Type B pancreatic cell (in vitro differentiated cells): ENCODE results near the gene ACER3. TPM values are rescaled to one million over a fixed set of nuclear protein-coding genes. Genes with fewer than 3 reads are reported as not detected.
A peak's percentile ranks its signal among the peaks of the same experiment; 100 is the strongest.
"Not testable (repeated sequence)": the region's sequence is repeated elsewhere in the genome, so short reads cannot be mapped to it uniquely, and the experiment has no call there.

Source experiments
- DNase-seq: peaks from one replicate; pipeline ENCODE4 v3.0.0; 2021; ENCODE audit warnings: mixed read lengths; ENCODE audit not compliant: unreplicated experiment; ENCODE audit errors: extremely low spot score
- H3K27ac Mint-ChIP-seq: 2 replicates; pipeline ENCODE4 v1.8.0; 2021; ENCODE audit warnings: mild to moderate bottlenecking, mixed read lengths
- H3K27me3 Mint-ChIP-seq: 2 replicates; pipeline ENCODE4 v1.8.0; 2021; ENCODE audit warnings: mixed read lengths
- H3K36me3 Mint-ChIP-seq: 2 replicates; pipeline ENCODE4 v1.8.0; 2021; ENCODE audit warnings: mixed read lengths
- H3K4me1 Mint-ChIP-seq: one replicate; pipeline ENCODE4 v1.8.0; 2021; ENCODE audit warnings: mixed read lengths; ENCODE audit not compliant: unreplicated experiment
- H3K4me3 Mint-ChIP-seq: 2 replicates; pipeline ENCODE4 v1.8.0; 2021; ENCODE audit warnings: mild to moderate bottlenecking, mixed read lengths
- H3K9me3 Mint-ChIP-seq: 2 replicates; pipeline ENCODE4 v1.8.0; 2021; ENCODE audit warnings: mixed read lengths
- CTCF ChIP-seq: fragments of 200-600 bp; sonication (generic); conservative IDR thresholded peaks from 2 replicates; pipeline ENCODE4 v1.5.0; 2021; ENCODE audit warnings: antibody characterized with exemption, mild to moderate bottlenecking
- total RNA-seq: library from RNA; stranded (reverse); gene quantifications from 2 replicates; pipeline ENCODE4 v1.2.1, GENCODE V29; 2021; ENCODE audit warnings: low replicate concordance

ACER3 gene
- total RNA-seq, 1 donor from 2014 or later: 25.7 TPM

- Mint-ChIP-seq H3K36me3 (peaks cover 20% of the 10 kb centered on the region), H3K27ac (no peak overlapping the region), H3K4me1 (no peaks in the 10 kb centered on the region), H3K9me3 (no peaks in the 10 kb centered on the region), H3K4me3 (no peak overlapping the region), H3K27me3 (no peaks in the 10 kb centered on the region)
- TF ChIP-seq CTCF: no peak
- DNase-seq: no peak
Measured at GRCh38 chr11:77003963-77004362, 143.2 kb downstream of the ACER3 start.

GRCh38 chr11:77009533-77010160, 148.9 kb downstream of the ACER3 start:
- no peaks in the 10 kb centered on the region for H3K27me3 Mint-ChIP-seq
- H3K4me3 Mint-ChIP-seq: no peak overlapping the region
- no peak for TF ChIP-seq CTCF
- no peaks in the 10 kb centered on the region for H3K4me1 Mint-ChIP-seq
- no peak for DNase-seq
- H3K27ac Mint-ChIP-seq: no peak overlapping the region
- H3K9me3 Mint-ChIP-seq: no peaks in the 10 kb centered on the region
- peaks cover 26% of the 10 kb centered on the region for H3K36me3 Mint-ChIP-seq

- H3K36me3 Mint-ChIP-seq: peaks cover 24% of the 10 kb centered on the region
- TF ChIP-seq CTCF: no peak
Measured at GRCh38 chr11:77014669-77015068, 154.0 kb downstream of the ACER3 start.

GRCh38 chr11:77018396-77018924, 157.7 kb downstream of the ACER3 start:
- not testable (repeated sequence) for H3K27me3 Mint-ChIP-seq, H3K4me3 Mint-ChIP-seq, DNase-seq, H3K9me3 Mint-ChIP-seq, H3K27ac Mint-ChIP-seq
- peaks cover 29% of the 10 kb centered on the region for H3K4me1 Mint-ChIP-seq
- peaks cover 29% of the 10 kb centered on the region for H3K36me3 Mint-ChIP-seq

More at GRCh38 chr11:77014669-77015068, 154.0 kb downstream of the ACER3 start:
- H3K27me3 Mint-ChIP-seq: no peaks in the 10 kb centered on the region
- no peaks in the 10 kb centered on the region for H3K9me3 Mint-ChIP-seq
- H3K4me3 Mint-ChIP-seq: no peak overlapping the region
- peaks cover 17% of the 10 kb centered on the region for H3K4me1 Mint-ChIP-seq
- no peak for DNase-seq
- no peak overlapping the region for H3K27ac Mint-ChIP-seq

- TF ChIP-seq CTCF: no peak
- Mint-ChIP-seq H3K4me1 (peaks cover 29% of the 10 kb centered on the region), H3K9me3 (no peaks in the 10 kb centered on the region), H3K27me3 (no peaks in the 10 kb centered on the region), H3K4me3 (no peak overlapping the region), H3K36me3 (peaks cover 26% of the 10 kb centered on the region), H3K27ac (peak overlapping the region; percentile 52)
- no peak for DNase-seq
Measured at GRCh38 chr11:77019976-77020595, 159.4 kb downstream of the ACER3 start.

- Mint-ChIP-seq H3K27ac (no peak overlapping the region), H3K36me3 (peaks cover 26% of the 10 kb centered on the region), H3K4me1 (peaks cover 24% of the 10 kb centered on the region), H3K27me3 (no peaks in the 10 kb centered on the region), H3K4me3 (no peak overlapping the region), H3K9me3 (no peaks in the 10 kb centered on the region)
- DNase-seq: no peak
- TF ChIP-seq CTCF: no peak
Measured at GRCh38 chr11:77020734-77021133, 160.0 kb downstream of the ACER3 start.
